Neutrophil (primary cell): ENCODE results near the gene POU4F2.

Experiments
- H3K27ac ChIP-seq: fragments of 200-600 bp; sonication (generic); 2 replicates; pipeline ENCODE4 v1.5.1; 2016; ENCODE audit warnings: mild to moderate bottlenecking, moderate library complexity
- H3K27me3 ChIP-seq: fragments of 200-600 bp; sonication (generic); 2 replicates; pipeline ENCODE4 v1.6.0; 2016; ENCODE audit warnings: mild to moderate bottlenecking
- H3K36me3 ChIP-seq: fragments of 200-600 bp; sonication (generic); 2 replicates; pipeline ENCODE4 v1.5.1; 2017
- H3K4me1 ChIP-seq, 2 experiments: fragments of 200-600 bp in 1 of 2; sonication (generic) in 1 of 2; 1 replicate in 1 of 2; 2 replicates in 1 of 2; pipeline versions ENCODE4 v1.5.1 to v1.6.1; 2013 to 2016; ENCODE audit warnings: low read depth in 1 of 2, low read length in 1 of 2, mild to moderate bottlenecking in 1 of 2, moderate library complexity in 1 of 2; ENCODE audit not compliant: control insufficient read depth in 1 of 2, insufficient read depth in 1 of 2
- H3K4me3 ChIP-seq, 2 experiments: fragments of 200-600 bp in 1 of 2; sonication (generic) in 1 of 2; 1 replicate in 1 of 2; 2 replicates in 1 of 2; pipeline ENCODE4 v1.5.1; 2013 to 2016; ENCODE audit warnings: low read depth in 1 of 2, low read length in 1 of 2, mild to moderate bottlenecking in 1 of 2, moderate library complexity in 1 of 2
- H3K9me3 ChIP-seq: fragments of 200-600 bp; sonication (generic); 2 replicates; pipeline ENCODE4 v1.5.1; 2016
- TF ChIP-seq, protein P1 (sequence below): fragments of 200-600 bp; sonication (generic); IDR thresholded peaks from 2 replicates; pipeline ENCODE4 v1.5.1; 2016; ENCODE audit warnings: antibody characterized with exemption

Gene POU4F2

DNA sequence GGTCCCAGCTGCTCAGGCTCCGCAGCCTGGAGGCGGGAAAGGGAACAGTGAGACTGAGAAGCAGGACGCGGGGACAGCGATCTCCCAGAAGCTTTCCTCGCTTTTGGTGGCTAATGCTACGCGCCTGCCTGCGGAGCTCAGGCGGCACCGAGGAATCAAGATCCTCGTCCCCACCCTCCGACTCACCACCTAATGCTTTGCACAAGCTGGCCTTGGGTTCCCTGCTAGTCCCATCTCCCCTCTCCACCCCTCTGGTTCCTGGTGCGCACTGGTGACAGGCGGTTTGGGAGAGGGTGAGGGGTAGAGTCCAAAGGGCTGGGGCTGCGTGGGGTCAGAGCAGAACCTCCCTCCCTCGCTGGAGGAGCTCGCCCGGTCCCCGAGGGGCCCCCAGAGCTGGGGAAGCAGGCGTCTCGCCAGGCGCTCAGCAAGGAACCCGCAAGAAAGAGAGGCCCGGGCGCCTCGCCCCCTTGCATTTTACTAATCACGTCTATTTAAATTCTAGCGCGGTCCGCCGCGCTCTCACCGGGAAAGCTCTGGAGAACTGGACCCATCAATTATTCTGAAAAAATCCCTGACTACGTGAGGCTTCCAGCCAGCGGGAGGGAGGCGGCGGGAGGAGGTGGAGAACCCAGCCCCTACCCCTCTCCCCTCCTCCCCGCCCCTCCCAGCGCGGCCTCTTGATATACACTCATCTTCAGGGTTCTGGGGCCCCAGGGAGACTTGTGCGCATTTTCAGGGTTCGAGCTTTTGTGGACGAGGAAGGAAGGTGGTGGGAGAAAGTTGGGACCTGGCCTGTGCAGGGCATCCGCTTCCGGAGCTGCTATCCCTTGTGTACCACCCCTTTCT is 9.1 kb downstream of the POU4F2 start:
- TF ChIP-seq, protein P1, sequence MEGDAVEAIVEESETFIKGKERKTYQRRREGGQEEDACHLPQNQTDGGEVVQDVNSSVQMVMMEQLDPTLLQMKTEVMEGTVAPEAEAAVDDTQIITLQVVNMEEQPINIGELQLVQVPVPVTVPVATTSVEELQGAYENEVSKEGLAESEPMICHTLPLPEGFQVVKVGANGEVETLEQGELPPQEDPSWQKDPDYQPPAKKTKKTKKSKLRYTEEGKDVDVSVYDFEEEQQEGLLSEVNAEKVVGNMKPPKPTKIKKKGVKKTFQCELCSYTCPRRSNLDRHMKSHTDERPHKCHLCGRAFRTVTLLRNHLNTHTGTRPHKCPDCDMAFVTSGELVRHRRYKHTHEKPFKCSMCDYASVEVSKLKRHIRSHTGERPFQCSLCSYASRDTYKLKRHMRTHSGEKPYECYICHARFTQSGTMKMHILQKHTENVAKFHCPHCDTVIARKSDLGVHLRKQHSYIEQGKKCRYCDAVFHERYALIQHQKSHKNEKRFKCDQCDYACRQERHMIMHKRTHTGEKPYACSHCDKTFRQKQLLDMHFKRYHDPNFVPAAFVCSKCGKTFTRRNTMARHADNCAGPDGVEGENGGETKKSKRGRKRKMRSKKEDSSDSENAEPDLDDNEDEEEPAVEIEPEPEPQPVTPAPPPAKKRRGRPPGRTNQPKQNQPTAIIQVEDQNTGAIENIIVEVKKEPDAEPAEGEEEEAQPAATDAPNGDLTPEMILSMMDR, result no peak
- Histone ChIP-seq H3K4me1 (no peaks in the 10 kb centered on the region), H3K27me3 (peaks cover 100% of the 10 kb centered on the region), H3K4me3 (no peak overlapping the region), H3K9me3 (no peaks in the 10 kb centered on the region), H3K27ac (no peak overlapping the region), H3K36me3 (no peaks in the 10 kb centered on the region)

- TF ChIP-seq, protein P1, result no peak
- H3K9me3 ChIP-seq, result no peaks in the 10 kb centered on the region
- H3K27ac ChIP-seq, result no peak overlapping the region
- H3K4me1 ChIP-seq, result no peaks in the 10 kb centered on the region
- H3K36me3 ChIP-seq, result no peaks in the 10 kb centered on the region
- peaks cover 100% of the 10 kb centered on the region for H3K27me3 ChIP-seq
- no peak overlapping the region for H3K4me3 ChIP-seq
Measured at GRCh38 chr4:146648461-146648783, 9.7 kb downstream of the POU4F2 start.

GRCh38 chr4:146649232-146649631 is 10.5 kb downstream of the POU4F2 start:
- no peaks in the 10 kb centered on the region for H3K36me3 ChIP-seq
- TF ChIP-seq, protein P1, result no peak
- no peak overlapping the region for H3K4me3 ChIP-seq
- no peaks in the 10 kb centered on the region for H3K9me3 ChIP-seq
- H3K4me1 ChIP-seq, result no peaks in the 10 kb centered on the region
- H3K27ac ChIP-seq, result no peak overlapping the region
- peaks cover 100% of the 10 kb centered on the region for H3K27me3 ChIP-seq

DNA sequence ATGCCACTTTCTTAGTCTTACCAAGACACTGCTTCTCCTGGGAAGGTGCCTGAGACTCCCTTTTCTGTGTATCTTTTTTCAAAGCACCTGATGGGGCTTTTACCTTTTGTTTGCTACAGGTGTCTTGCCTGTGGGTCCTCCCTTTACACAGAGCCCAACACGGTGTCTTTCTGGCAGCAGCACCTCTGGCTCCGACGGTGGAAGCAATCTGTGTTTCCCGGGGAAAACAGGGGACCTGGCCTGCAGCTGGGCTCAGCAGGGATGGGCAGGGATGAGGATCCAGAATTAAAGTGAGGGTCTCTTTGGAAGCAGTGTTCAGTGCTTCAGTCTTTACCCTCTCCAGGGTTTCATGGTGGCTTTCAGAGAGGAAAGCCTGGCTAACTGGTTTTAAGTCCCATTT is 11.3 kb downstream of the POU4F2 start:
- TF ChIP-seq, protein P1, result no peak
- Histone ChIP-seq H3K9me3 (no peaks in the 10 kb centered on the region), H3K27me3 (peaks cover 100% of the 10 kb centered on the region), H3K27ac (no peak overlapping the region), H3K36me3 (no peaks in the 10 kb centered on the region), H3K4me1 (no peaks in the 10 kb centered on the region), H3K4me3 (no peak overlapping the region)

- no peak overlapping the region for H3K4me3 ChIP-seq
- H3K36me3 ChIP-seq, result no peaks in the 10 kb centered on the region
- TF ChIP-seq, protein P1, result no peak
- no peaks in the 10 kb centered on the region for H3K9me3 ChIP-seq
- no peak overlapping the region for H3K27ac ChIP-seq
- peaks cover 87% of the 10 kb centered on the region for H3K27me3 ChIP-seq
- no peaks in the 10 kb centered on the region for H3K4me1 ChIP-seq
Measured at GRCh38 chr4:146654687-146655520, 16.2 kb downstream of the POU4F2 start.
